GM12878 (cell line): ENCODE data around the gene CMTM5. TPM values are rescaled to one million over a fixed set of nuclear protein-coding genes. Genes with fewer than 3 reads are reported as not detected.

Experiments used
- ATAC-seq: fragments of 200-7000 bp; cut with Tn5 transposase; 3 replicates; pipeline ENCODE4 v1.9.1; 2020; ENCODE audit warnings: mild to moderate bottlenecking, moderate library complexity
- BruUV-seq: library from RNA; stranded (reverse); fragments of 400-500 nt; replicated peaks from 2 replicates; lab custom pipeline; 2021; lab: Mats Ljungman, UMichigan
- CTCF ChIA-PET: fragments of 300-600 bp; sonication (Branson Sonifier 250); formaldehyde crosslinking; extraction: SDS; loops from one replicate; lab custom pipeline; 2021; ENCODE audit warnings: inconsistent platforms; lab: Yijun Ruan, JAX
- POLR2A ChIA-PET: fragments of 350-600 bp; formaldehyde crosslinking; extraction: SDS; loops from one replicate; lab custom pipeline; 2021; ENCODE audit warnings: inconsistent platforms; lab: Charles Lee
- RAD21 ChIA-PET: fragments of 300-600 bp; sonication (Branson Sonifier 250); formaldehyde crosslinking; loops from one replicate; lab custom pipeline; 2023; ENCODE audit warnings: antibody characterized with exemption; ENCODE audit not compliant: unreplicated experiment; lab: Charles Lee
- SMC1A ChIA-PET: fragments of 300-600 bp; sonication (Branson Sonifier 250); formaldehyde crosslinking; loops from one replicate; lab custom pipeline; 2023; ENCODE audit not compliant: unreplicated experiment, uncharacterized antibody; lab: Charles Lee
- DNase-seq: peaks from one replicate; pipeline ENCODE4 v3.0.0-alpha.2; 2011; ENCODE audit warnings: low read depth, low spot score
- FAIRE-seq: peaks from 3 replicates; lab custom pipeline; 2011; peaks lifted over from hg19 to GRCh38; lab: Jason Lieb, UNC
- H2AFZ ChIP-seq: 2 replicates; pipeline ENCODE4 v1.6.0; 2011; ENCODE audit warnings: low read depth, low read length, control low read depth; ENCODE audit not compliant: control insufficient read depth
- H3K27ac ChIP-seq: 2 replicates; pipeline ENCODE4 v1.5.1; 2011; ENCODE audit warnings: control low read depth; ENCODE audit not compliant: control insufficient read depth, insufficient read depth
- H3K27me3 ChIP-seq, 2 experiments: replicated peaks in 1 of 2; 2 replicates each; pipeline versions ENCODE4 v1.6.0 to v1.6.1; 2011; ENCODE audit warnings: low read length in 1 of 2; ENCODE audit not compliant: control insufficient read depth in 2 of 2, insufficient read depth in 2 of 2
- H3K36me3 ChIP-seq, 2 experiments: 2 replicates each; pipeline ENCODE4 v1.5.1; 2011; ENCODE audit warnings: low read length in 1 of 2; ENCODE audit not compliant: control insufficient read depth in 2 of 2, insufficient read depth in 2 of 2
- H3K4me1 ChIP-seq: 2 replicates; pipeline ENCODE4 v1.6.1; 2011; ENCODE audit warnings: mild to moderate bottlenecking, low read length, moderate library complexity, mixed read lengths; ENCODE audit not compliant: control insufficient read depth, insufficient read depth
- H3K4me2 ChIP-seq: 2 replicates; pipeline ENCODE4 v1.6.0; 2011; ENCODE audit warnings: control low read depth; ENCODE audit not compliant: control insufficient read depth, insufficient read depth
- H3K4me3 ChIP-seq: fragments of 200-600 bp; sonication (generic); 2 replicates; pipeline ENCODE4 v1.5.1; 2016
- H3K79me2 ChIP-seq: 2 replicates; pipeline ENCODE4 v1.6.0; 2011; ENCODE audit warnings: low read length; ENCODE audit not compliant: control insufficient read depth, insufficient read depth
- H3K9ac ChIP-seq: 2 replicates; pipeline ENCODE4 v1.8.0; 2011; ENCODE audit warnings: low read length, control low read depth, mixed read lengths; ENCODE audit not compliant: control insufficient read depth, insufficient read depth
- H3K9me3 ChIP-seq: replicated peaks from 3 replicates; pipeline ENCODE4 v1.5.1; 2011; ENCODE audit warnings: mild to moderate bottlenecking, low read length; ENCODE audit not compliant: control insufficient read depth, insufficient read depth
- H4K20me1 ChIP-seq: 2 replicates; pipeline ENCODE4 v1.6.0; 2011; ENCODE audit not compliant: control insufficient read depth, insufficient read depth
- ATF7 ChIP-seq: fragments of 450-650 bp; IDR thresholded peaks from 2 replicates; pipeline ENCODE4 v1.6.1; 2016; ENCODE audit warnings: low read depth, mild to moderate bottlenecking
- CBX5 ChIP-seq: sonication (generic); IDR thresholded peaks from 2 replicates; pipeline ENCODE4 v1.6.1; 2016; ENCODE audit warnings: low read depth, moderate library complexity, mild to moderate bottlenecking, inconsistent platforms
- ESRRA ChIP-seq: IDR thresholded peaks from 2 replicates; pipeline ENCODE4 v1.6.1; 2012; ENCODE audit warnings: mild to moderate bottlenecking, low read length, improper control_type of control experiment
- IKZF2 ChIP-seq, 2 experiments: fragments of 450-650 bp; IDR thresholded peaks; 2 replicates each; pipeline ENCODE4 v1.6.1; 2017; ENCODE audit warnings: mild to moderate bottlenecking in 2 of 2, moderate library complexity in 2 of 2
- KDM1A ChIP-seq: fragments of 200-600 bp; sonication (generic); IDR thresholded peaks from 2 replicates; pipeline ENCODE4 v1.6.1; 2016; ENCODE audit warnings: borderline replicate concordance
- RUNX3 ChIP-seq: IDR thresholded peaks from 2 replicates; pipeline ENCODE4 v1.6.1; 2012; ENCODE audit warnings: low read length, inconsistent platforms
- SMC3 ChIP-seq: IDR thresholded peaks from 2 replicates; pipeline ENCODE4 v1.6.1; 2011; ENCODE audit warnings: low read length, improper control_type of control experiment, borderline replicate concordance
- STAT1 ChIP-seq: fragments of 450-650 bp; conservative IDR thresholded peaks from 2 replicates; pipeline ENCODE4 v1.6.1; 2014; ENCODE audit warnings: antibody characterized with exemption, mild to moderate bottlenecking
- TAF1 ChIP-seq: IDR thresholded peaks from 2 replicates; pipeline ENCODE4 v1.6.1; 2011; ENCODE audit warnings: mild to moderate bottlenecking, low read depth, low read length, borderline replicate concordance
- TBL1XR1 ChIP-seq: IDR thresholded peaks from 2 replicates; pipeline ENCODE4 v1.6.1; 2012; ENCODE audit warnings: low read depth, low read length, improper control_type of control experiment
- TCF3 ChIP-seq: IDR thresholded peaks from 2 replicates; pipeline ENCODE4 v1.6.1; 2012; ENCODE audit warnings: low read depth, mild to moderate bottlenecking, low read length, borderline replicate concordance; ENCODE audit not compliant: insufficient read depth
- WGBS: methylation state at CpG from one replicate; pipeline ENCODE4 v1.1.6; 2016; ENCODE audit warnings: low lambda C conversion rate; ENCODE audit not compliant: insufficient replicate concordance, insufficient coverage; ENCODE audit errors: missing lambda C conversion rate; 5-methylcytosine and 5-hydroxymethylcytosine counted together
- in situ Hi-C: fragments of 300-500 bp; cut with MboI; formaldehyde crosslinking; loops from 9 replicates; pipeline ENCODE4 v1.14.3; 2018; ENCODE audit warnings: mixed read lengths
- intact Hi-C: fragments of 100-400 bp; cut with micrococcal nuclease; formaldehyde crosslinking; loops from one replicate; pipeline ENCODE4 v1.14.2; 2022; ENCODE audit not compliant: unreplicated experiment
- polyA plus RNA-seq, 11 experiments: library from polyadenylated mRNA; depleted of rRNA in 4 of 11; unstranded in 6 of 11; stranded (reverse) in 5 of 11; fragments of >200 nt; fragmentation: Nextera tagmentation in 4 of 11; fragmentation: Illumina TruSeq in 1 of 11; extraction: Ambion mirVana in 4 of 11; extraction: Trizol in 1 of 11; gene quantifications; 1 replicate in 1 of 11; 2 replicates in 10 of 11; pipeline versions ENCODE4 v1.2.1 to v1.2.3, GENCODE V29; 2011 to 2016; ENCODE audit warnings: inconsistent platforms in 2 of 11, missing spikeins in 2 of 11, low read depth in 1 of 11
- total RNA-seq, 4 experiments: library from RNA; depleted of rRNA in 3 of 4; stranded (reverse); fragments of >200 nt in 3 of 4; fragmentation: Illumina TruSeq in 1 of 4; extraction: Trizol in 1 of 4; gene quantifications; 2 replicates each; pipeline versions ENCODE4 v1.2.1 to v1.2.3, GENCODE V29; 2013 to 2021
- TF ChIP-seq, protein P1 (sequence below): fragments of 450-650 bp; IDR thresholded peaks from 2 replicates; pipeline ENCODE4 v1.6.1; 2016; ENCODE audit warnings: mild to moderate bottlenecking
- TF ChIP-seq, protein P2 (sequence below): fragments of 150-350 bp; IDR thresholded peaks from 2 replicates; pipeline ENCODE4 v1.6.1; 2016; ENCODE audit warnings: low read depth, low read length
- TF ChIP-seq, protein P3 (sequence below): fragments of 450-650 bp; formaldehyde crosslinking; IDR thresholded peaks from 2 replicates; pipeline ENCODE4 v1.5.0; 2022; ENCODE audit warnings: mild to moderate bottlenecking, missing genetic modification characterization

CMTM5 gene
- total and polyA plus RNA-seq, 10 of the 15 experiments (the other 5 are each of a cell fraction or from before 2014, with no cell fraction given), result not detected

DNA sequence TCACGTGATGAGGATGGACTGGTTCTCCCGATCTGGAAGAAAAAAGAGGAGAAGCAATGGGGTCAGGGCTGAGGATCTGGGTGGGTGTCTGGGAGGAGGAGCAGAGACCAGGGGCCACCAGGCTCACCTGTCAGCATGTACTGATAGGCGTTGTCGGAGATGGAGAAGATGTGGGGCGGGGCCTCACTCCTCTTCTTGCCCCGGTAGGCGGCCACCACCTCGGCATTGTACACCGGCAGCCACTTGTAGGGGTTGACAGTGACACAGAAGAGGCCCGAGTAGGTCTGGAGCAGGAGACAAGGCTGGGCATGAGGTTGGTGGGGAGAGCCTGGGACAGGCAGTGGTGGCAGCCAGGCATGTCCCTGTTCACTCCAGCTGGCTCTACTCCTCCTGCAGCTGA is 28.2 kb downstream of the CMTM5 start:
- no TSS peak for BruUV-seq
- WGBS, result 35% methylated on average over 10 of the region's 10 CpGs
- no peaks in the 10 kb centered on the region for H3K9me3 ChIP-seq
- no peak for FAIRE-seq
- H3K36me3 ChIP-seq, result no peaks in the 10 kb centered on the region
- DNase-seq, result no peak
- ATAC-seq, result no peak
- in situ Hi-C loops, result no loop called here
- H3K4me3 ChIP-seq, result no peak overlapping the region
- H3K4me1 ChIP-seq, result no peaks in the 10 kb centered on the region
- no peak overlapping the region for H3K4me2 ChIP-seq
- no peak overlapping the region for H3K27ac ChIP-seq
- peaks cover 0 to 3% of the 10 kb centered on the region in 2 experiments; a peak in 3 of 4 replicates for H3K27me3 ChIP-seq
- no peak overlapping the region for H3K9ac ChIP-seq
- H2AFZ ChIP-seq, result no peak overlapping the region
- ChIA-PET RAD21 (no interaction called here), CTCF (no interaction called here), SMC1A (no interaction called here), POLR2A (no interaction called here)
- intact Hi-C loops, result no loop called here
- H3K79me2 ChIP-seq, result no peaks in the 10 kb centered on the region
- TF ChIP-seq RUNX3 (no peak), TBL1XR1 (no peak), ATF7 (no peak), TCF3 (no peak), TAF1 (no peak), KDM1A (no peak), ESRRA (no peak), SMC3 (no peak), CBX5 (no peak), IKZF2 (IDR thresholded peaks at IDR 0.05) (no peak), STAT1 (no peak)
- TF ChIP-seq, protein P1, sequence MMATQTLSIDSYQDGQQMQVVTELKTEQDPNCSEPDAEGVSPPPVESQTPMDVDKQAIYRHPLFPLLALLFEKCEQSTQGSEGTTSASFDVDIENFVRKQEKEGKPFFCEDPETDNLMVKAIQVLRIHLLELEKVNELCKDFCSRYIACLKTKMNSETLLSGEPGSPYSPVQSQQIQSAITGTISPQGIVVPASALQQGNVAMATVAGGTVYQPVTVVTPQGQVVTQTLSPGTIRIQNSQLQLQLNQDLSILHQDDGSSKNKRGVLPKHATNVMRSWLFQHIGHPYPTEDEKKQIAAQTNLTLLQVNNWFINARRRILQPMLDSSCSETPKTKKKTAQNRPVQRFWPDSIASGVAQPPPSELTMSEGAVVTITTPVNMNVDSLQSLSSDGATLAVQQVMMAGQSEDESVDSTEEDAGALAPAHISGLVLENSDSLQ, result no peak
- TF ChIP-seq, protein P2, sequence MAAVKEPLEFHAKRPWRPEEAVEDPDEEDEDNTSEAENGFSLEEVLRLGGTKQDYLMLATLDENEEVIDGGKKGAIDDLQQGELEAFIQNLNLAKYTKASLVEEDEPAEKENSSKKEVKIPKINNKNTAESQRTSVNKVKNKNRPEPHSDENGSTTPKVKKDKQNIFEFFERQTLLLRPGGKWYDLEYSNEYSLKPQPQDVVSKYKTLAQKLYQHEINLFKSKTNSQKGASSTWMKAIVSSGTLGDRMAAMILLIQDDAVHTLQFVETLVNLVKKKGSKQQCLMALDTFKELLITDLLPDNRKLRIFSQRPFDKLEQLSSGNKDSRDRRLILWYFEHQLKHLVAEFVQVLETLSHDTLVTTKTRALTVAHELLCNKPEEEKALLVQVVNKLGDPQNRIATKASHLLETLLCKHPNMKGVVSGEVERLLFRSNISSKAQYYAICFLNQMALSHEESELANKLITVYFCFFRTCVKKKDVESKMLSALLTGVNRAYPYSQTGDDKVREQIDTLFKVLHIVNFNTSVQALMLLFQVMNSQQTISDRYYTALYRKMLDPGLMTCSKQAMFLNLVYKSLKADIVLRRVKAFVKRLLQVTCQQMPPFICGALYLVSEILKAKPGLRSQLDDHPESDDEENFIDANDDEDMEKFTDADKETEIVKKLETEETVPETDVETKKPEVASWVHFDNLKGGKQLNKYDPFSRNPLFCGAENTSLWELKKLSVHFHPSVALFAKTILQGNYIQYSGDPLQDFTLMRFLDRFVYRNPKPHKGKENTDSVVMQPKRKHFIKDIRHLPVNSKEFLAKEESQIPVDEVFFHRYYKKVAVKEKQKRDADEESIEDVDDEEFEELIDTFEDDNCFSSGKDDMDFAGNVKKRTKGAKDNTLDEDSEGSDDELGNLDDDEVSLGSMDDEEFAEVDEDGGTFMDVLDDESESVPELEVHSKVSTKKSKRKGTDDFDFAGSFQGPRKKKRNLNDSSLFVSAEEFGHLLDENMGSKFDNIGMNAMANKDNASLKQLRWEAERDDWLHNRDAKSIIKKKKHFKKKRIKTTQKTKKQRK, result no peak
- TF ChIP-seq, protein P3, sequence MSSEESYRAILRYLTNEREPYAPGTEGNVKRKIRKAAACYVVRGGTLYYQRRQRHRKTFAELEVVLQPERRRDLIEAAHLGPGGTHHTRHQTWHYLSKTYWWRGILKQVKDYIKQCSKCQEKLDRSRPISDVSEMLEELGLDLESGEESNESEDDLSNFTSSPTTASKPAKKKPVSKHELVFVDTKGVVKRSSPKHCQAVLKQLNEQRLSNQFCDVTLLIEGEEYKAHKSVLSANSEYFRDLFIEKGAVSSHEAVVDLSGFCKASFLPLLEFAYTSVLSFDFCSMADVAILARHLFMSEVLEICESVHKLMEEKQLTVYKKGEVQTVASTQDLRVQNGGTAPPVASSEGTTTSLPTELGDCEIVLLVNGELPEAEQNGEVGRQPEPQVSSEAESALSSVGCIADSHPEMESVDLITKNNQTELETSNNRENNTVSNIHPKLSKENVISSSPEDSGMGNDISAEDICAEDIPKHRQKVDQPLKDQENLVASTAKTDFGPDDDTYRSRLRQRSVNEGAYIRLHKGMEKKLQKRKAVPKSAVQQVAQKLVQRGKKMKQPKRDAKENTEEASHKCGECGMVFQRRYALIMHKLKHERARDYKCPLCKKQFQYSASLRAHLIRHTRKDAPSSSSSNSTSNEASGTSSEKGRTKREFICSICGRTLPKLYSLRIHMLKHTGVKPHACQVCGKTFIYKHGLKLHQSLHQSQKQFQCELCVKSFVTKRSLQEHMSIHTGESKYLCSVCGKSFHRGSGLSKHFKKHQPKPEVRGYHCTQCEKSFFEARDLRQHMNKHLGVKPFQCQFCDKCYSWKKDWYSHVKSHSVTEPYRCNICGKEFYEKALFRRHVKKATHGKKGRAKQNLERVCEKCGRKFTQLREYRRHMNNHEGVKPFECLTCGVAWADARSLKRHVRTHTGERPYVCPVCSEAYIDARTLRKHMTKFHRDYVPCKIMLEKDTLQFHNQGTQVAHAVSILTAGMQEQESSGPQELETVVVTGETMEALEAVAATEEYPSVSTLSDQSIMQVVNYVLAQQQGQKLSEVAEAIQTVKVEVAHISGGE (CRISPR knock-in tag), result no peak
- no peaks in the 10 kb centered on the region for H4K20me1 ChIP-seq
